Spleen (tissue), 11 donors: Measurements from ENCODE around the gene FOXI1. TPM values are rescaled to one million over a fixed set of nuclear protein-coding genes. Genes with fewer than 3 reads are reported as not detected.
"Not testable (repeated sequence)": the region's sequence is repeated elsewhere in the genome, so short reads cannot be mapped to it uniquely, and the experiment has no call there.

Experiments
- DNase-seq: peaks from one replicate; pipeline ENCODE4 v3.0.0-alpha.2; 2020
- H3K27ac ChIP-seq, 8 donors: fragments of 200-600 bp; sonication (generic) in 7 of 8; 1 replicate in 4 of 8; 2 replicates in 4 of 8; pipeline versions ENCODE4 v1.5.0 to v1.8.0; 2016 to 2021; ENCODE audit warnings: inconsistent platforms in 4 of 8, mild to moderate bottlenecking in 4 of 8, moderate library complexity in 1 of 8
- H3K27me3 ChIP-seq, 7 donors: fragments of 200-600 bp; sonication (generic) in 6 of 7; replicated peaks in 1 of 7; 1 replicate in 4 of 7; 2 replicates in 3 of 7; pipeline versions ENCODE4 v1.5.0 to v1.8.0; 2016 to 2021; ENCODE audit warnings: inconsistent platforms in 3 of 7, mild to moderate bottlenecking in 1 of 7
- H3K36me3 ChIP-seq, 6 donors: fragments of 200-600 bp; sonication (generic) in 5 of 6; 1 replicate in 4 of 6; 2 replicates in 2 of 6; pipeline versions ENCODE4 v1.5.0 to v1.8.0; 2016 to 2021; ENCODE audit warnings: inconsistent platforms in 2 of 6
- H3K4me1 ChIP-seq, 6 donors: fragments of 200-600 bp; sonication (generic) in 5 of 6; 1 replicate in 3 of 6; 2 replicates in 3 of 6; pipeline versions ENCODE4 v1.5.0 to v1.8.0; 2016 to 2021; ENCODE audit warnings: inconsistent platforms in 3 of 6
- H3K4me3 ChIP-seq, 8 donors: fragments of 200-600 bp; sonication (generic) in 7 of 8; 1 replicate in 4 of 8; 2 replicates in 4 of 8; pipeline versions ENCODE4 v1.5.0 to v1.8.0; 2016 to 2021; ENCODE audit warnings: inconsistent platforms in 4 of 8, mild to moderate bottlenecking in 4 of 8, moderate library complexity in 2 of 8
- H3K9me3 ChIP-seq, 8 donors: fragments of 200-600 bp; sonication (generic) in 7 of 8; 1 replicate in 4 of 8; 2 replicates in 4 of 8; pipeline versions ENCODE4 v1.5.0 to v1.8.0; 2016 to 2021; ENCODE audit warnings: inconsistent platforms in 4 of 8
- CTCF ChIP-seq, 11 experiments: fragments of 200-600 bp in 7 of 11; fragments of 450-650 bp in 4 of 11; sonication (generic) in 4 of 11; IDR thresholded peaks in 8 of 11; conservative IDR thresholded peaks in 3 of 11; 1 replicate in 7 of 11; 2 replicates in 4 of 11; pipeline versions ENCODE4 v1.4.0 to v1.8.0; 2016 to 2021; ENCODE audit warnings: antibody characterized with exemption in 11 of 11, inconsistent platforms in 4 of 11, mild to moderate bottlenecking in 1 of 11
- POLR2A ChIP-seq, 3 donors: fragments of 450-650 bp; IDR thresholded peaks; one replicate each; pipeline ENCODE4 v1.5.1; 2017; ENCODE audit warnings: antibody characterized with exemption in 3 of 3, mild to moderate bottlenecking in 1 of 3
- POLR2AphosphoS5 ChIP-seq, 3 donors: sonication (generic); formaldehyde crosslinking; IDR thresholded peaks; one replicate each; pipeline ENCODE4 v1.5.1; 2017; ENCODE audit warnings: antibody characterized with exemption in 3 of 3
- WGBS, 5 donors: extraction: QIAGEN DNeasy Blood & Tissue Kit in 3 of 5; methylation state at CpG; one replicate each; pipeline versions ENCODE4 v1.1.5 to v1.1.7; 2013 to 2018; 5-methylcytosine and 5-hydroxymethylcytosine counted together
- intact Hi-C: fragments of 100-400 bp; cut with DNase I; formaldehyde crosslinking; loops from one replicate; pipeline ENCODE4 v1.15.0; 2023; ENCODE audit warnings: low total_unique reads
- polyA plus RNA-seq, 3 donors: library from polyadenylated mRNA; stranded (reverse); fragments of 200-250 nt; gene quantifications; one replicate each; pipeline ENCODE4 v1.2.1, GENCODE V29; 2013
- total RNA-seq, 7 donors: library from RNA; depleted of rRNA in 3 of 7; stranded (reverse); fragments of >200 nt in 3 of 7; fragmentation: NEBNext Ultra II Directional in 4 of 7; extraction: Animal tissue kit (Norgen Biotek cat#: 25700) in 4 of 7; gene quantifications; one replicate each; pipeline versions ENCODE4 v1.1.0 to v1.2.1, GENCODE V29; 2016 to 2021
- donor health status: healthy with polysubstance abuse.
- donor health status: DM: no; HTN: no; CAD: no; lungs with moderate emphysema.
- donor health status: DM: no; HTN: no; CAD: no.
- donor health status: Bipolar disorder and iron deficiency.
- donor health status: healthy.
- donor health status: DM: no; HTN: no; CAD: no.
- donor health status: DM: yes; HTN: yes; CAD: no.

Gene FOXI1
- total and polyA plus RNA-seq, 10 donors = not detected

DNA sequence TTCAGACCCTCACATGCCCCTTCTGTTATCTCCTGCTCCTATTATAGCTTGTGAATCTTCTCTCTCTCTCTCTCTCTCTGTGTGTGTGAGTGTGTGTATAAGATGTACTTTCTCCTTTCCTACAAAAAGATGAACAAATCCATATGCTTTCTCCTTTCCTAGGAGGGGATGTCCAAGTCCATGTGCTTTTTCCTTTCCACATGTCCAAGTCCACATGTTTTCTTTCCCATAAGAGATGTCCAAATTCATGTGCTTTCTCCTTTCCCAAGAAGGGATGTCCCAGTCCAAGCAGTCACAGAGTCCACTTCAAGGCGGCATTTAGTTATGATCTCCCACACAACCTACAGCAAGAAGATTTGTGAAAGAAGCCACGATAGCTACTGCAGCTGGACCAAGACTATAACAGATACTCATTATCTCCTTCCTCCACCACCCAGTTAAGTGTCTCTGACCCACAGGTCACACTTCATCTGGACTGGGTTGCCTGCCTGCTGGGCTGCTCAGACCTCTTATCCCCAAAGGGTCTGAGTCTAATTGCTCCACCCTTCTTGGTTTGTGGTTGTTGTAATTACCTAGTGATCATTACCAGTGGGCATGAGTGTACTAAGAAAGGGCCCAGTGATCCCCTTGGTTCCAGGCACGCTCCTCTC is 18.4 kb upstream of the FOXI1 start:
- no peaks in the 10 kb centered on the region for H3K9me3 ChIP-seq
- TF ChIP-seq POLR2AphosphoS5 (IDR thresholded peaks at IDR 0.05) (no peak), CTCF (IDR thresholded peaks at IDR 0.05 in 8 of 11, conservative IDR thresholded peaks at IDR 0.05 in 3 of 11) (no peak)
- H3K27me3 ChIP-seq = no peaks in the 10 kb centered on the region
- H3K36me3 ChIP-seq = peaks cover 0 to 57% (median 29%) of the 10 kb centered on the region in 6 donors
- no peak overlapping the region for H3K4me3 ChIP-seq
- H3K27ac ChIP-seq = no peak overlapping the region
- intact Hi-C loops = no loop called here
- H3K4me1 ChIP-seq = no peaks in the 10 kb centered on the region
- 83 to 93% (median 92%) methylated on average over 3 of the region's 3 CpGs for WGBS, 5 donors
- no peak for DNase-seq

- DNase-seq = no peak
- Histone ChIP-seq H3K27me3 (no peaks in the 10 kb centered on the region), H3K4me3 (no peak overlapping the region), H3K36me3 (peaks cover 0 to 4% (median 0%) of the 10 kb centered on the region in 6 donors), H3K9me3 (no peaks in the 10 kb centered on the region), H3K4me1 (peaks cover 8 to 28% (median 21%) of the 10 kb centered on the region in 6 donors), H3K27ac (no peak overlapping the region)
- TF ChIP-seq POLR2A (IDR thresholded peaks at IDR 0.05) = no peak
- TF ChIP-seq POLR2AphosphoS5 (IDR thresholded peaks at IDR 0.05) = no peak
- TF ChIP-seq CTCF (IDR thresholded peaks at IDR 0.05 in 8 of 11, conservative IDR thresholded peaks at IDR 0.05 in 3 of 11) = no peak
- WGBS, 5 donors = 58 to 83% (median 71%) methylated on average over 5 of the region's 5 CpGs
- intact Hi-C loops = no loop called here
Measured at GRCh38 chr5:170092455-170093101, 13.1 kb upstream of the FOXI1 start.

GRCh38 chr5:170094329-170094728 is 11.4 kb upstream of the FOXI1 start:
- H3K9me3 ChIP-seq, intact Hi-C loops, H3K4me3 ChIP-seq, H3K27ac ChIP-seq, H3K36me3 ChIP-seq, H3K27me3 ChIP-seq, DNase-seq: not testable (repeated sequence)
- H3K4me1 ChIP-seq = peaks cover 8 to 39% (median 27%) of the 10 kb centered on the region in 6 donors
- WGBS, 5 donors = 85 to 92% (median 88%) methylated on average over 10 of the region's 10 CpGs

DNA sequence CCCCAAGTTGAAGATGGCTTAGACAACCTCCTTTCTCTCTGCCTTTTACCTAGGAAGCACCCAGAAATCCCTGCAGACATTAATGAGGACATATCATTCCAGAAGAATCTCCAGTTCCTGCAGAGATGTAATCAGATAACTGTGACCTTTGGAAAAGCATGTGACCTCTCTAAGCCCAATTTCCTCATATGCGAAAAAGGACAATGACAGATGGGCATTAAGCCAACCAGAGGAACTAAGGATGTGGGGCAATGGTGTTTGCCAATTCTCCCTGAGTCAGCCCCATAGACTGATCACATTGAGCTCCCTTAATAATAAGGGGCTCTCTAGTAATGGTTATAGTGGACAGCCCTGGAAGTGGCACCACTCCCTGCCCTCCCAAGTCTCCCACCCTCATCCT is 10.1 kb upstream of the FOXI1 start:
- intact Hi-C loops = no loop called here
- peaks cover 0 to 10% (median 7%) of the 10 kb centered on the region in 8 donors for H3K9me3 ChIP-seq
- TF ChIP-seq POLR2A (IDR thresholded peaks at IDR 0.05) (no peak), CTCF (IDR thresholded peaks at IDR 0.05 in 8 of 11, conservative IDR thresholded peaks at IDR 0.05 in 3 of 11) (no peak), POLR2AphosphoS5 (IDR thresholded peaks at IDR 0.05) (peak in 1 of 3 donors; percentile 44)

More for the DNA sequence above, 10.1 kb upstream of the FOXI1 start:
- no peaks in the 10 kb centered on the region for H3K36me3 ChIP-seq
- H3K4me3 ChIP-seq = no peak overlapping the region
- DNase-seq = no peak
- 22 to 60% (median 36%) methylated on average over 1 of the region's 1 CpG for WGBS, 5 donors
- no peak overlapping the region for H3K27ac ChIP-seq
- no peaks in the 10 kb centered on the region for H3K27me3 ChIP-seq
- H3K4me1 ChIP-seq = peaks cover 8 to 47% (median 30%) of the 10 kb centered on the region in 6 donors
